Mucosa of rectum (tissue), 2 donors: ENCODE data around the gene TFEB.

Source experiments
- H3K27ac ChIP-seq, 2 donors: one replicate each; pipeline ENCODE4 v1.7.0; 2013; ENCODE audit warnings: inconsistent platforms in 2 of 2, low read depth in 2 of 2, low read length in 2 of 2
- H3K27me3 ChIP-seq, 2 donors: one replicate each; pipeline ENCODE4 v1.7.0; 2013; ENCODE audit warnings: low read length in 2 of 2; ENCODE audit not compliant: control insufficient read depth in 2 of 2, insufficient read depth in 2 of 2
- H3K36me3 ChIP-seq, 2 donors: one replicate each; pipeline ENCODE4 v1.7.0; 2013; ENCODE audit warnings: low read length in 2 of 2; ENCODE audit not compliant: control insufficient read depth in 2 of 2, insufficient read depth in 2 of 2
- H3K4me1 ChIP-seq, 2 donors: one replicate each; pipeline ENCODE4 v1.7.0; 2013; ENCODE audit warnings: low read length in 2 of 2, mild to moderate bottlenecking in 1 of 2; ENCODE audit not compliant: control insufficient read depth in 2 of 2, insufficient read depth in 2 of 2
- H3K4me3 ChIP-seq, 2 donors: one replicate each; pipeline ENCODE4 v1.7.0; 2013; ENCODE audit warnings: low read length in 2 of 2
- H3K9ac ChIP-seq, 2 donors: one replicate each; pipeline ENCODE4 v1.7.0; 2013; ENCODE audit warnings: low read length in 2 of 2, low read depth in 1 of 2, mild to moderate bottlenecking in 1 of 2
- H3K9me3 ChIP-seq, 2 donors: one replicate each; pipeline ENCODE4 v1.7.0; 2013; ENCODE audit warnings: low read length in 2 of 2; ENCODE audit not compliant: control insufficient read depth in 2 of 2
- donor health status: healthy.
- donor health status: Normal muscosa, but diverticular disease.

TFEB gene

DNA sequence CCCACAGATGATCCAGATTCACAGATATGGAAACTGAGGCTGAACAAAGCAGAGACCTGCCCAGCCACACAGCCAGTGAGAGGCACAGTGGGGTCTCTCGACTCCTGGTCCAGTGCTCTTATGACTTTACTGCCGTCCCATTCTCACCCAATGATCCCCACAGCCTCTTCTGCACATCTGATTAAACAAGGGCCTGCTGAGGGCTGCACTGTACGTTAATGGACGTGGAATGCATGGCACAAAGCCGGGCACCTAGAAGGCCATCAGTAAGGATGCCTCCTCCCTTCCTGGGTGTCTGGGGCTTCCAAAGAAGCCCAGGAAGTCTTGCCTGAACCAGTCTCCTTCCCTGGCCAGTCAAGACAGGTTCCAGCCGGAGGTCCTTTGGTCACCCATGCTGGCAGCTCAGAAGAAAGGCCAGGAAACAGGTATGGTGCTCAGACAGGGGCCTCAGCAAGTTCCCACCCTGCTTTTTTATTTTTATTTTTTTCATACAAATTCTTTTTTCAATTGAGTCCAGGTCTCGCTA is 3.8 kb downstream of the TFEB start:
- Histone ChIP-seq H3K27ac (peak overlapping the region in 1 of 2 donors; percentile 9), H3K9me3 (no peaks in the 10 kb centered on the region), H3K4me3 (peak overlapping the region in 1 of 2 donors; percentile 48), H3K4me1 (peaks cover 45 to 51% of the 10 kb centered on the region in 2 donors), H3K36me3 (peaks cover 0 to 5% of the 10 kb centered on the region in 2 donors), H3K9ac (no peak overlapping the region), H3K27me3 (no peaks in the 10 kb centered on the region)

DNA sequence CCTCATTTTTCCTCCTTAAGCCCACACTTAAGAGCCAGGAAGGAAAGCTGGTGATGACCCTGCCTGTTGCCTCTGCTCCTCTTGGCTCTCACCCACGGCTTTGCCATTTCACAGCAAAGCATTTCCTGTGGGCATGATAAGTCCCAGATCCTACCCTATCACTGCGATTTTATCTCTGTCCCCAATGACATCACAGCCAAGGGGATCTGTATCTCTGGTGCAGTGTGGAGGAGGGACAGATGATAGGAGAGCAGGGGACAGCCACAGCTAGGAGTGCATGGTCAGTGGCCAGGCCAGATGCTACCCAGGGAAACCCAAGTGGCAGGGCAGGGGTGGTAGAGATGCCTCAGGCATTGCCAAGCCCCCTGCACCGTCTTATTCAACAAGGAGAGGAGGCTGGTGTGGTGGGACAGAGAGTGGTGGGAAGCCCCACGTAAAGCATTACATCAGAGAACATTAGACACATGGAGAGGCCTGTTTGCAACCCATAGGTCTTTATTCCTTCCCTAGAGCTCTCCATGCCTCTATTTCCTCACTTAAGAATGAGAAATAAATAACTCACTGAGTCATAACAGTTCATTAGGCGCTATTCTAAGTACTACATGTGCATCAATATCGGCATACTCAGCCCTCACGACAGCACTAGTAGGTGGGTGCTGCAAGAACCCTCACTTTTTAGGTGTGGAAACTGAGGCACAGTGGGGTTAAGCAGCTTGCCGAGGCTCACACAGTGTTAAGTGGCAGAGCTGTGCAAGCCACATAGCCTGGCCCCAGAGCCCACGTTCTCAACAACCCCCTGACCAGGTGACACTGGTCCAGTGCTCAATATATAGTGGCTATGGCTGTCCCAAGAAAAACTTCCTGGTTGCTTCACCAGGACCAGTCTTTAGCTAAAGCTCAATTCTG is 4.6 kb downstream of the TFEB start:
- no peak overlapping the region for H3K9ac ChIP-seq
- no peaks in the 10 kb centered on the region for H3K27me3 ChIP-seq
- H3K9me3 ChIP-seq: no peaks in the 10 kb centered on the region
- peak overlapping the region in 1 of 2 donors; percentile 48 for H3K4me3 ChIP-seq
- no peak overlapping the region for H3K27ac ChIP-seq
- H3K36me3 ChIP-seq: peaks cover 0 to 5% of the 10 kb centered on the region in 2 donors
- peaks cover 42 to 48% of the 10 kb centered on the region in 2 donors for H3K4me1 ChIP-seq

DNA sequence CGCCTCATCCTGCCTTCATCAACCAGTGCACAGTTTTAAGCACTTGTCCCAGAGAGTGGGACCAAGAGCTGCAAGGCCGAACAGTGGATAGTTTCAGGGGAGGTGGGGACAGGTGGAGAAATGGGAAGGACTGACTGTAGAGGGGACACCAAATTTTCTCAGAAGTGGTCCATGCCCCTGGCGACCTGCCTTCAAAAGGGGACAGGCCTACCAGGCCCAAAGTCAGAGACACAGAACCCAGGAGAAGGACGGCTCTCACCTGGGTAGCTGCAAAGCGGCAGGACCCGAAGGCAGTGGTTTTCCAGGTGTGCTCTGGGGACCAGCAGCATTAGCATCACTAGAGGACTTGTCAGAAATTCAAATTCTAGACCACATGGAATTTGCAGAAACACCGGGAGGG is 5.8 kb downstream of the TFEB start:
- Histone ChIP-seq H3K27me3 (no peaks in the 10 kb centered on the region), H3K36me3 (peaks cover 0 to 5% of the 10 kb centered on the region in 2 donors), H3K4me3 (no peak overlapping the region), H3K9ac (no peak overlapping the region), H3K9me3 (no peaks in the 10 kb centered on the region), H3K27ac (no peak overlapping the region), H3K4me1 (peaks cover 44 to 46% of the 10 kb centered on the region in 2 donors)

DNA sequence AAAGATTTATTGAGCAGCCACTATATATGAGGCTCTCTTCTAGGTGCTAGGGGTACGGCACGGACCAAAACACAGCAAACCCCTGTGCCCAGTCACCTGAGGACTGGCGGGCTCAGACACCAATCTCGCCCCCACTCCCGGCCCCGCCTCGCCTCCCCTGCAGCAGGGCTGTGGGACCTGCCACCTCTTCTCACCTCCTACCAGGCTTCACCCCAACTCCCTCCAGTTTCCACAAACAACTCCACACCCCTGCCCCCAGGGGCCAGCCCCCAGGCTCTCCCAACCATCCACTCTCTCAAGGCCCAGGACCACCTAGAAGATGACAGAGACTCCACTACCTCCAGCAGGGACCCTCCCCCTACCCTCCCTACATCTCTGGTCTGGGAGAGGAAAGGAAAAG is 6.5 kb downstream of the TFEB start:
- Histone ChIP-seq H3K9me3 (no peaks in the 10 kb centered on the region), H3K4me1 (peaks cover 44 to 48% of the 10 kb centered on the region in 2 donors), H3K36me3 (peaks cover 0 to 7% of the 10 kb centered on the region in 2 donors), H3K27ac (peak overlapping the region in 1 of 2 donors; percentile 63), H3K9ac (peak overlapping the region in 1 of 2 donors; percentile 47), H3K27me3 (no peaks in the 10 kb centered on the region), H3K4me3 (no peak overlapping the region)

DNA sequence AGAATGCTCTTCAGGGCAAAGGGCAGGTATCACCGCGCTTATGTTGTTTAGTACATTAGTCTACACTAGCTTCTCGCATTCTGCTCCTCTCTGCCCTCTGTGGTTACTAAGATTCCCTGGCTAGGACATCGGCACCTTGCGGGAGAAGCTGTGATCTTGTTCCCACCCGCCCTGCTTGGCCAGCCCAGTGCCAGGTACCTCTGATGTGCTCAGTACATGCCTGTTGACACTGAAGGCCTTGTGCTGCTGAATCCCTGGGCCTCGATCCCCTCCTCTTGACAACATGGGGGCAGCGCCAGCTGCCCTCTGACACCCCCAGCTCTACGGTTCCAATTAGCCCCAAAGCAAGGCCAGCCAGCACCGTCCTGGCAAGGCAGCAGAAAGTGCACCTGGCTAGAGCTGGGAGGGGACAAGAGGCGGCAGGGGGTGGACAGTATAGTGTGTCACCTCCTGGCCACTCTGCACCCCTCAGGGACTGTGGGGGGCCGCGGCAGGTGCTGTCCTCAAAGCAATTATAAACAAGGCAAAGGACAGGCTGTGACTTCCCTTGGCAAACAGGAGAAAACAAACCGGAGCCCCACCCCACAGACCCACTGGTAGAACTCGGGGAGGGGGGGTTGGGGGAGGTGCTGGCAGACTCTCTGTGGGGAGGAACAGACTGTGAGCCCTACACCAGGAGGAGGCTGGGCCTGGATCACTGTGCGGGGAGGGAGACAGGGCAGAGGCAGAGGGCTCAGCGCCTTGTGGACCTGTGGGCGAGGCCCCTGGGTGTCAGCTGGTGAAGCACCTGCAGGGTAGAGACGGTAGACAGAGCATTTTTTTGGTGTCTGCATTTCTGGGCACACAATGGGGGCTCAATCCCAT is 7.1 kb downstream of the TFEB start:
- Histone ChIP-seq H3K27ac (peak overlapping the region; percentile 63 to 64), H3K4me1 (peaks cover 41 to 44% of the 10 kb centered on the region in 2 donors), H3K9ac (peak overlapping the region in 1 of 2 donors; percentile 47), H3K27me3 (no peaks in the 10 kb centered on the region), H3K36me3 (peaks cover 0 to 7% of the 10 kb centered on the region in 2 donors), H3K4me3 (no peak overlapping the region), H3K9me3 (no peaks in the 10 kb centered on the region)

DNA sequence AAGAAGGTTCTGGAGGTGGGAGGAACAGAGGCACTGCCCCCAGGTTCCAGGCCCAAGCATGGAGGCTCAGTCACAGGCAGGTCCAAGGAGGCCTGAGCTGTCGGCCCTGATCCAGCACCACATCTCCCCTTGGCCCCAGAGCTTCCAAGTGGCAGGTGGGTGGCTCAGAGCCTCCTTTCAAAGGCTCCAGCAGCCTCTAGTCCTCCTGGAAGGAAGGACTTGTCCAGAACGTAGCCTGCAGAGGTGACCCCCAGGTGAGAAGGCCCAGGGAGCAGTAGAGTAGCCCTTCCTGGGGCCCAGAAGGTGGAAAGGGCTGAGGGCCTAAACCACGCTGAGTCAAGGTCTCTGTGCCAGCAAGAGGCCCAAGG is 7.7 kb downstream of the TFEB start:
- Histone ChIP-seq H3K9ac (no peak overlapping the region), H3K4me3 (no peak overlapping the region), H3K9me3 (no peaks in the 10 kb centered on the region), H3K27ac (peak overlapping the region; percentile 63 to 64), H3K4me1 (peaks cover 35 to 41% of the 10 kb centered on the region in 2 donors), H3K27me3 (no peaks in the 10 kb centered on the region), H3K36me3 (peaks cover 0 to 7% of the 10 kb centered on the region in 2 donors)

DNA sequence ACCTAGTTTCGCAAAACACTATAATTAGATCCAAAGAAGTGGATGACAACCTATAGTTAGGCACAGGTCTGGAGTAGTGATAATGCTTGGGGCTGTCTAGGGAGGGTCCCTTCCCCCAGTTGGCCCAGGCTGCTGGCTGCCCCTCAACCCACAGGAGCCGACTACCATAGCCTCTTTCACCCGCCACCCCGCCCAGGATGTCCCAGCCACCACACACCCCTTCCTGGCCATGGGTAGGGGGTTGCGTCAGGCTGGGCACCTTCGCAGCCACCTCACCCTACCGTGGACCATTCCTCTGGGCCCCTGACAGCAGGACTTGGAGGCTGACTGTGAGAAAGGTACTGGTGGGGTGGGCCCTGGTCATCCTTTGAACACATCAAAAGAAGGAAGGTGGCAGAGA is 8.5 kb downstream of the TFEB start:
- Histone ChIP-seq H3K27ac (no peak overlapping the region), H3K4me3 (no peak overlapping the region), H3K9ac (no peak overlapping the region), H3K36me3 (peaks cover 0 to 7% of the 10 kb centered on the region in 2 donors), H3K9me3 (no peaks in the 10 kb centered on the region), H3K4me1 (peaks cover 31 to 37% of the 10 kb centered on the region in 2 donors), H3K27me3 (no peaks in the 10 kb centered on the region)

DNA sequence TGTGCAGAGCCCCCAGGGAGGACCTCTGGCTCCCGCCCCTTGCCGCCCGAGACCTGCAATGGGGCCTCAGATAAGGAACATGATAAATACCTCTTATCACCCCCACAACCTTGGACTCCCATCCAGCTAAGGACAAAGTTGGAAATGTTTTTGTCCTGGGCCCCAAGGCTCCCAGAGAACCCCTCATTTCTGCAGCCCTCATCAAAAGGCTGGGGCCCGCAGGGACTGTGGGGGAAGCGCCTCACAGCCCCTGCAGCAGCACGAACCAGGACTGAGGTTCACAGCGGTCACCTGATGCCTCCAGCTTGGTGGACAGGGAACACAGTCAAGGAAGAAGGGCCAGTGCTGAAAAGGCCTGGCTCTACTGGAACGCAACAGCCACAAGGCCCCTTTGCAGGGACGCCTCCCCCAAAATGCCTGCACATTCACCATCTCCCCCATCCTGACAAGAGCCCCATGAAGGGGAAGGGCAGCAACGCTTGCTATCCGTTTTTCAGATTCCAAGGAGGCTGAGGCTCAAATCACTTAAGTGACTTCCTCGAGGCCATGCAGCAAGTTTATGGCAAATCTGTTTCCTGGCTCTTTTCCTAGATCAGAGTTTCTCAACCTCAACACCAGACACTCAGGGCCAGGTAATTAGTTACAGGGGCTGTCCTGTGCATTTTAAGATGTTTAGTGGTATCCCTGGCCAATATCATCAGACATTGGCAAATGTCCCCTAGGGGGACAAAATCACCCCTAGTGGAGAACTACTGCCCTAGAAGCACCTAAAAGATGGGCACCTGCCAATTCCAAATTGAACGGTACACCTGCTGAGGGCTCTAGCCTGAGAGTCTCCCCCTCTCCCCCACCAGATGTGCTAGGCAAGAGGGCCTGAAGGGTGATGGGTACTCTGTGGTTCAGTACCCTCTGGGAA is 10.6 kb downstream of the TFEB start:
- Histone ChIP-seq H3K4me3 (no peak overlapping the region), H3K27ac (peak overlapping the region in 1 of 2 donors; percentile 62), H3K4me1 (peaks cover 41% of the 10 kb centered on the region in 2 donors), H3K27me3 (no peaks in the 10 kb centered on the region), H3K9me3 (no peaks in the 10 kb centered on the region), H3K9ac (no peak overlapping the region), H3K36me3 (peaks cover 0 to 4% of the 10 kb centered on the region in 2 donors)

DNA sequence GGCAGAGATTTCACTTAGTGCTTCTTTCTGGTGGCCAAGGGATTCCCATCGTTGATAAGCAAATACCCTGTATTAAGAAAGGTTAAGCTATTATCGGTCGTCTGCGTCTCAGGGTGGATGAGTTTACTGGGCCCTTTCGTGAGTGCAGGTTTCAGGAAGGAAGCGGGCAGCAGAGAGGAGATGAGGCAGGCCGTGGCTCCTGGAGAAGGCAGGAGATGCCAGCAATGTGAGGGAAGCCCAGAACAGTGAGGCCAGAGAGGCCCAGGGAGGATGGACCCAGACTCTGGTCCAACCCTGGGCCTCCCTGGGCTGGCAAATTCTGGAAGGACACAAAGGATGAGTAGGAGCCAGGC is 11.2 kb downstream of the TFEB start:
- H3K4me3 ChIP-seq: no peak overlapping the region
- H3K36me3 ChIP-seq: peaks cover 0 to 2% of the 10 kb centered on the region in 2 donors
- H3K4me1 ChIP-seq: peaks cover 40 to 42% of the 10 kb centered on the region in 2 donors
- no peaks in the 10 kb centered on the region for H3K27me3 ChIP-seq
- H3K9ac ChIP-seq: no peak overlapping the region
- H3K27ac ChIP-seq: peak overlapping the region in 1 of 2 donors; percentile 62
- no peaks in the 10 kb centered on the region for H3K9me3 ChIP-seq
